MM.1S (cell line): ENCODE results near the gene CBLN1.

Source experiments
- DNase-seq: peaks from one replicate; pipeline ENCODE4 v3.0.0-alpha.2; 2015
- H2AFZ ChIP-seq: fragments of 300-600 bp; sonication (generic); 2 replicates; pipeline ENCODE4 v1.6.0; 2016; ENCODE audit warnings: antibody characterized with exemption, low read length
- H3F3A ChIP-seq: fragments of 300-600 bp; sonication (generic); 2 replicates; pipeline ENCODE4 v1.6.1; 2016; ENCODE audit warnings: mild to moderate bottlenecking, antibody characterized with exemption, low read length, moderate library complexity, mixed read lengths; ENCODE audit not compliant: insufficient read depth
- H3K27ac ChIP-seq: fragments of 300-600 bp; sonication (generic); 2 replicates; pipeline ENCODE4 v1.5.1; 2016; ENCODE audit warnings: mild to moderate bottlenecking, low read length
- H3K27me3 ChIP-seq: fragments of 300-600 bp; sonication (generic); replicated peaks from 2 replicates; pipeline ENCODE4 v1.6.0; 2016; ENCODE audit warnings: low read length; ENCODE audit not compliant: insufficient read depth
- H3K36me3 ChIP-seq: fragments of 300-600 bp; sonication (generic); replicated peaks from 2 replicates; pipeline ENCODE4 v1.6.1; 2016; ENCODE audit warnings: mild to moderate bottlenecking, low read length, mixed read lengths; ENCODE audit not compliant: insufficient read depth
- H3K4me1 ChIP-seq: fragments of 300-600 bp; sonication (generic); 2 replicates; pipeline ENCODE4 v1.6.1; 2016; ENCODE audit warnings: low read length, mixed read lengths
- H3K4me2 ChIP-seq: fragments of 300-600 bp; sonication (generic); 2 replicates; pipeline ENCODE4 v1.6.0; 2016; ENCODE audit warnings: low read depth, low read length
- H3K4me3 ChIP-seq: fragments of 300-600 bp; sonication (generic); 2 replicates; pipeline ENCODE4 v1.5.1; 2016; ENCODE audit warnings: low read length, mixed read lengths
- H3K79me2 ChIP-seq: fragments of 300-600 bp; sonication (generic); 2 replicates; pipeline ENCODE4 v1.6.1; 2016; ENCODE audit warnings: mixed run types, low read length, mixed read lengths
- H3K9ac ChIP-seq: fragments of 300-600 bp; sonication (generic); 2 replicates; pipeline ENCODE4 v1.6.1; 2016; ENCODE audit warnings: low read length, mixed read lengths
- H3K9me2 ChIP-seq: fragments of 300-600 bp; sonication (generic); replicated peaks from 2 replicates; pipeline ENCODE4 v1.6.1; 2016; ENCODE audit warnings: mild to moderate bottlenecking, low read length, mixed read lengths; ENCODE audit not compliant: insufficient read depth
- H3K9me3 ChIP-seq: fragments of 300-600 bp; sonication (generic); replicated peaks from 2 replicates; pipeline ENCODE4 v1.6.1; 2016; ENCODE audit warnings: mild to moderate bottlenecking, low read length, mixed read lengths; ENCODE audit not compliant: insufficient read depth
- H4K20me1 ChIP-seq: fragments of 300-600 bp; sonication (generic); 2 replicates; pipeline ENCODE4 v1.6.1; 2016; ENCODE audit warnings: mild to moderate bottlenecking, low read length, moderate library complexity, mixed read lengths; ENCODE audit not compliant: insufficient read depth
- CTCF ChIP-seq: fragments of 300-600 bp; sonication (generic); IDR thresholded peaks from 2 replicates; pipeline ENCODE4 v1.5.1; 2016; ENCODE audit warnings: antibody characterized with exemption, low read length, mixed read lengths
- EZH2 ChIP-seq: fragments of 300-600 bp; sonication (generic); optimal IDR thresholded peaks from 2 replicates; pipeline ENCODE3; 2017; ENCODE audit warnings: low read depth, mild to moderate bottlenecking, antibody characterized with exemption, low read length, mixed read lengths
- EZH2phosphoT487 ChIP-seq: fragments of 300-600 bp; sonication (generic); IDR thresholded peaks from 2 replicates; pipeline ENCODE4 v1.6.1; 2018; ENCODE audit warnings: antibody characterized with exemption, low read length

The CBLN1 gene

GRCh38 chr16:49305406-49305805 is 23.8 kb upstream of the CBLN1 start:
- H3K4me1 ChIP-seq: no peaks in the 10 kb centered on the region
- H3K36me3 ChIP-seq: no peaks in the 10 kb centered on the region
- no peaks in the 10 kb centered on the region for H3K9me2 ChIP-seq
- H3K9me3 ChIP-seq: no peaks in the 10 kb centered on the region
- no peaks in the 10 kb centered on the region for H3K27me3 ChIP-seq
- H3K27ac ChIP-seq: no peak overlapping the region
- no peaks in the 10 kb centered on the region for H4K20me1 ChIP-seq
- H3K4me2 ChIP-seq: no peak overlapping the region
- H3K4me3 ChIP-seq: no peak overlapping the region
- no peak for DNase-seq
- TF ChIP-seq CTCF (no peak), EZH2phosphoT487 (no peak), EZH2 (no peak)
- no peak overlapping the region for H2AFZ ChIP-seq
- no peaks in the 10 kb centered on the region for H3F3A ChIP-seq
- no peaks in the 10 kb centered on the region for H3K79me2 ChIP-seq
- H3K9ac ChIP-seq: no peak overlapping the region

GRCh38 chr16:49292413-49292812 is 10.8 kb upstream of the CBLN1 start:
- Histone ChIP-seq H3K9me3 (no peaks in the 10 kb centered on the region), H3K36me3 (no peaks in the 10 kb centered on the region), H3K79me2 (no peaks in the 10 kb centered on the region), H4K20me1 (no peaks in the 10 kb centered on the region), H3K9ac (no peak overlapping the region), H3K27ac (no peak overlapping the region), H3K4me2 (no peak overlapping the region), H3F3A (no peaks in the 10 kb centered on the region), H3K27me3 (no peaks in the 10 kb centered on the region), H3K4me3 (no peak overlapping the region), H3K9me2 (no peaks in the 10 kb centered on the region), H2AFZ (no peak overlapping the region), H3K4me1 (no peaks in the 10 kb centered on the region)
- DNase-seq: no peak
- no peak for TF ChIP-seq EZH2
- TF ChIP-seq EZH2phosphoT487: no peak
- TF ChIP-seq CTCF: no peak

- Histone ChIP-seq H3K4me3 (no peak overlapping the region), H3K4me1 (no peaks in the 10 kb centered on the region), H3K4me2 (no peak overlapping the region), H4K20me1 (no peaks in the 10 kb centered on the region), H3K9ac (no peak overlapping the region), H3K27ac (no peak overlapping the region), H3K36me3 (no peaks in the 10 kb centered on the region), H3K9me3 (no peaks in the 10 kb centered on the region), H2AFZ (no peak overlapping the region), H3K9me2 (no peaks in the 10 kb centered on the region), H3K27me3 (no peaks in the 10 kb centered on the region), H3K79me2 (no peaks in the 10 kb centered on the region), H3F3A (no peaks in the 10 kb centered on the region)
- DNase-seq: no peak
- TF ChIP-seq EZH2phosphoT487 (no peak), EZH2 (no peak), CTCF (no peak)
Observed at GRCh38 chr16:49287572-49287971, 5.9 kb upstream of the CBLN1 start.
